ES-I3 (cell line): ENCODE results near the gene SLC4A1AP.
"Not testable (repeated sequence)": the region's sequence is repeated elsewhere in the genome, so short reads cannot be mapped to it uniquely, and the experiment has no call there.

Experiments used
- H3K36me3 ChIP-seq: 2 replicates; pipeline ENCODE4 v1.6.1; 2013; ENCODE audit warnings: mild to moderate bottlenecking, low read length, control low read depth, moderate library complexity; ENCODE audit not compliant: insufficient read depth
- H3K4me1 ChIP-seq: 2 replicates; pipeline ENCODE4 v1.6.1; 2013; ENCODE audit warnings: mild to moderate bottlenecking, control low read depth, low read length; ENCODE audit not compliant: insufficient read depth
- H3K9ac ChIP-seq: 2 replicates; pipeline ENCODE4 v1.6.1; 2013; ENCODE audit warnings: low read depth, mild to moderate bottlenecking, low read length, moderate library complexity
- H3K9me3 ChIP-seq: 2 replicates; pipeline ENCODE4 v1.6.1; 2013; ENCODE audit warnings: mild to moderate bottlenecking, low read length, moderate library complexity; ENCODE audit not compliant: control insufficient read depth, insufficient read depth

SLC4A1AP gene

DNA sequence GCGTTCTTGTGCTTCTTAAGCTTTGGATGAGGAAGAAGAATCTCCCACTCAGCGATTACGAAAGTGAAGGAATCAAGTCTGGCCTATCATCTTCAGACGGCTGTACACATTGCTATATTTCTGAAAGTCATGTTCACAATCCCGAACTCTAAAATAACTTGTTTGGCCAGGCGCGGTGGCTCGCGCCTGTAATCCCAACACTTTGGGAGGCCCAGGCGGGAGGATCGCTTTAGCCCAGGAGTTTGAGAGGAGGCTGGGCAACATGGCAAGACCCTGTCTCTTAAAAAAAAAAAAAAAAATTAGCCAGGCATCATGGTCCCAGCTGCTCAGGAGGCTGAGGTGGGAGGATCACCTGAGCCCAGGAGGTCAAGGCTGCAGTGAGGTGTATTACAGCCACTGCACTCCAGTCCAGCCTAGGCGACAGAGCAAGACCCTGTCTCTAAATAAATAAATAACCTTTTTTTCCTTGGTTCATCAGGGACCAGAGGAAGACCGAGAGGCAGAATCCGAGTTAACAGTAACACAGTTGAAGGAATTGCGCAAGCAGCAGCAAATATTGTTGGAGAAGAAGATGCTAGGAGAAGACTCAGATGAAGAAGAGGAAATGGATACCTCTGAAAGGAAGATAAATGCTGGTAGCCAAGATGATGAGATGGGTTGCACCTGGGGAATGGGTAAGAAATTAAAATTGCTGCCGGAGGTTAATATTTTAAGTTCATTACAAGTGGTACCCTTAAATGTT lies 1.1 kb downstream of the SLC4A1AP start:
- Histone ChIP-seq H3K36me3 (peaks cover 12% of the 10 kb centered on the region), H3K9me3 (no peaks in the 10 kb centered on the region), H3K9ac (peak overlapping the region; percentile 71; the same call in 1 of the 2 replicates), H3K4me1 (0 out of 2 replicates have a peak, but pooled peaks cover 5% of the 10 kb centered on the region)

DNA sequence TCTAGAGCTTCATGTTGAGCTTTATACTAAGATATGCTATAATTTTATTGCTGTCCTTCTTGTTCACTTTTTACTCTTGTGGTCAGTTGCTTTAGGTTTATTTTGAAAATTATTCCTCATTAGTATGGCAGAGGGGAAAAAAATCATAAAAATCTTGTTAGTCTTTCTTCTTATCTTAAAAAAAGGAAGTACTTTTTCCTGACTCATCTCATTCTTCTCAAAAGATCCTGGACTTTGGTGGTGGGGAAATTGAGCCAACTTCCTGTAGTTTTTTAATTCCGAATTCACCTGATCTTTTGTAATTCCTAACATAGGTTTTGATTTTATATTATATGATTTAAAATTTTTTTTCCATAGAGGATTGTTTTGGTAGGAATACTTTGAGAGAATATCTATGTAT lies 3.8 kb downstream of the SLC4A1AP start:
- no peak overlapping the region for H3K9ac ChIP-seq

GRCh38 chr2:27671235-27671634 lies 7.5 kb downstream of the SLC4A1AP start:
- Histone ChIP-seq H3K9ac (no peak overlapping the region), H3K4me1 (no peaks in the 10 kb centered on the region), H3K9me3 (no peaks in the 10 kb centered on the region), H3K36me3 (peaks cover 6% of the 10 kb centered on the region)

More for the DNA sequence above, 3.8 kb downstream of the SLC4A1AP start:
- peaks cover 6% of the 10 kb centered on the region for H3K36me3 ChIP-seq
- H3K9me3 ChIP-seq: no peaks in the 10 kb centered on the region
- H3K4me1 ChIP-seq: 0 out of 2 replicates have a peak, but pooled peaks cover 3% of the 10 kb centered on the region

- peaks cover 11% of the 10 kb centered on the region for H3K36me3 ChIP-seq
- no peak overlapping the region for H3K9ac ChIP-seq
- no peaks in the 10 kb centered on the region for H3K4me1 ChIP-seq
- no peaks in the 10 kb centered on the region for H3K9me3 ChIP-seq
Measured at GRCh38 chr2:27672723-27673486, 9.2 kb downstream of the SLC4A1AP start.

- H3K9ac ChIP-seq: no peak overlapping the region
- H3K9me3 ChIP-seq: no peaks in the 10 kb centered on the region
- H3K36me3 ChIP-seq: peaks cover 10% of the 10 kb centered on the region
- no peaks in the 10 kb centered on the region; the same call in 1 of the 2 replicates for H3K4me1 ChIP-seq
Measured at GRCh38 chr2:27680571-27680970, 16.9 kb downstream of the SLC4A1AP start.

DNA sequence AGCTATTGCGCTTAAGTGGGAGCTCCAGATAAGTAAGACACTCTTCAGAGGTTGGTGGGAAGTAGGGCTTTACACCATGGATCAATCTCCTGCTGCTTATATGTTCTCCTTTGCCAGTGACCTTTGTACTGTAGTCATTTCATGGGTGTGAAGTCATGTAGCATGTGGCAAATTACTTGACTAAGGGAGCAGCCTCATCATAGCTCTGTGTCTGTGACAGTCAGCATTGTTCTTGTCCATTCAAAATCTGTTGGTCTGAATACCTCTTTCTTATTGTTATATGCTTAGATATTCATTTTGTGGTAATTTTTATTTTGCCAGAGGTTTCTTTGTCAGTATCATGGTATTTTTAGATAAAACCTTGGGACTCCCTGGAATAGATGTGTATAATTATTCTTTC lies 18.2 kb downstream of the SLC4A1AP start:
- H3K4me1 ChIP-seq: no peaks in the 10 kb centered on the region; the same call in 1 of the 2 replicates
- no peak overlapping the region for H3K9ac ChIP-seq
- H3K36me3 ChIP-seq: peaks cover 10% of the 10 kb centered on the region
- H3K9me3 ChIP-seq: no peaks in the 10 kb centered on the region

- not testable (repeated sequence) for H3K9me3 ChIP-seq, H3K36me3 ChIP-seq, H3K9ac ChIP-seq, H3K4me1 ChIP-seq
Measured at GRCh38 chr2:27682334-27682771, 18.7 kb downstream of the SLC4A1AP start.

GRCh38 chr2:27683390-27684071 lies 19.8 kb downstream of the SLC4A1AP start:
- no peak overlapping the region for H3K9ac ChIP-seq
- no peaks in the 10 kb centered on the region; the same call in 1 of the 2 replicates for H3K4me1 ChIP-seq
- no peaks in the 10 kb centered on the region for H3K9me3 ChIP-seq
- H3K36me3 ChIP-seq: peaks cover 9% of the 10 kb centered on the region

- not testable (repeated sequence) for H3K9ac ChIP-seq, H3K9me3 ChIP-seq, H3K4me1 ChIP-seq, H3K36me3 ChIP-seq
Measured at GRCh38 chr2:27685006-27685405, 21.3 kb downstream of the SLC4A1AP start.

DNA sequence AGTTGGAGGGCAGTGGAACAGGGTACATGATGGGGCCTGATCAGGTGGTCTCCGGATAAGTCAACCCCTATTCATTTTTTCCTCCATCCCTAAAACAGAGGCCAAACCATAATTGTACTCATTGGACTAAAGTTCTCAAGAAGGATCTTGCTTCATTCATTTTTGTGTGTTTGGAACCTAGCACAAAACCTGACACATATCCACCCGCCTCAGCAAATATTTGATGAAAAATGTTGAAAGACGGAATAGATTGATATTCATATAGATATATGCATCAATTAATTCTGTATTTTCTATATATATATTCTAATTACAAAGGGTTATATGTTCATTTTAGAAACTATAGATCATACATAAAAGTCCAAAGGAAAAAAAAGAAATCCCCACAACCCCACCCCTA lies 21.9 kb downstream of the SLC4A1AP start:
- Histone ChIP-seq H3K36me3 (peaks cover 9% of the 10 kb centered on the region), H3K4me1 (no peaks in the 10 kb centered on the region; the same call in 1 of the 2 replicates), H3K9ac (no peak overlapping the region), H3K9me3 (no peaks in the 10 kb centered on the region)

DNA sequence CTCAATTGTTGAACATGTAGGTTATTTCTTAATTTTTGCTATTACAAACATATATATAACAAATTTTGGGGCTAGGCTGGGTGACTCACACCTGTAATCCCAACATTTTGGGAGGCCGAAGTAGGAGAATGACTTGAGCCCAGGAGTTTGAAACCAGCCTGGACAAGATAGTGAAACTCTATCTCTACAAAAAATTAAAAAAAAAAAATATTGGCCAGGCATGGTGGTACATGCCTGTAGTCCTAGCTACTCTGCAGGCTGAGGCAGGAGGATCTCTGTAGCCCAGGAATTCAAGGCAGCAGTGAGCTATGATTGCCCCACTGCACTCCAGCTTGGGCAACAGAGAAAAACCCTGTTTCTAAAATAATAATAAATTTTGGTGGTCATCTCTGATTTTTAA lies 23.5 kb downstream of the SLC4A1AP start:
- H3K9ac ChIP-seq: no peak overlapping the region
- H3K36me3 ChIP-seq: peaks cover 9% of the 10 kb centered on the region
- no peaks in the 10 kb centered on the region; the same call in 1 of the 2 replicates for H3K4me1 ChIP-seq
- H3K9me3 ChIP-seq: no peaks in the 10 kb centered on the region

DNA sequence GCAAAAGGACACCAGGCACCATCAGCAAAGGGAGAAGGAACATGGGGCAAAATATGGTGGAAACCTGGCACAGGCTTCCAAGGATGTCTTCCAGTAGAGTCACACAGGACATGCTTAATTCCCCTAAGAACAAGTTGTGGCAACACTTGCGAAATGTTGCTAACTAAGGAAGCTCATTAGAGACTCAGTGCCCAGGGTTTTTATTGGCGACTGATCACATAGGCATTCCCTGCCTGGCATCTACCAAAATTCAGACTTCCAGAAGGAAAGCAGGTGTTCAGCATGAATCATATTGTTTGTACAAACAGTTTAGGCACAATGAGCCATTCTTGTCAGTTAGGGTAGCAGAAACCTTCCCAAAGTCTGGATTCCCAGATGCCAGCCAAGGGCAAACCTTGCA lies 25.7 kb downstream of the SLC4A1AP start:
- Histone ChIP-seq H3K4me1 (no peaks in the 10 kb centered on the region), H3K9me3 (no peaks in the 10 kb centered on the region), H3K36me3 (peaks cover 9% of the 10 kb centered on the region), H3K9ac (no peak overlapping the region)

- Histone ChIP-seq H3K9ac (no peak overlapping the region), H3K4me1 (no peaks in the 10 kb centered on the region), H3K36me3 (peaks cover 8% of the 10 kb centered on the region), H3K9me3 (no peaks in the 10 kb centered on the region)
Measured at GRCh38 chr2:27690052-27690451, 26.4 kb downstream of the SLC4A1AP start.

GRCh38 chr2:27697660-27698059 lies 34.0 kb downstream of the SLC4A1AP start:
- H3K36me3 ChIP-seq: 0 out of 2 replicates have a peak, but pooled peaks cover 4% of the 10 kb centered on the region
- H3K9ac ChIP-seq: no peak overlapping the region
- H3K4me1 ChIP-seq: no peaks in the 10 kb centered on the region
- no peaks in the 10 kb centered on the region for H3K9me3 ChIP-seq
